ENCODE results near the gene PRR5. TPM values are rescaled to one million over a fixed set of nuclear protein-coding genes. Genes with fewer than 3 reads are reported as not detected.

The PRR5 gene
- total and polyA plus RNA-seq, 2 donors (not counting 1 experiment from before 2014, with no cell fraction given): 18.4 to 36.1 TPM

DNA sequence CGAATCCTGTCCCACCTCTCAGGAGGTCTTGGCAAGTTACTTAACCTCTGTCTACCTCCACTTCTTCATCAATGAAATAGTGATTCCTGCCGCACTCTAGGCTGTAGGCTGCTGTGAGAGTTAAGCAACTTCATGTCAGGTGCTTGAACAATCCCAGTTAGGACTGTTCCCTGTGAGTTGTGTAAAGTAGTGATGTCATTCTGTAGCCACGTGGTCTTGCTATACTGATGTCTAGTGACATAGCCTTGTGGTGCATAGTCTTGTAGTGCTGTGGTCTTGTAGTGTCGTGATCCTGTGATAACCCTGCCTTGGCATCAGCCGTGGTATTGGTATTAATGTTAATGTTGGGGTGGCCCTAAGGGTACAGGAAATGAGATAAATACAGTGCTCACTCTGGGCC is 30.3 kb upstream of the PRR5 start:
- no peaks in the 10 kb centered on the region for H4K20me1 ChIP-seq (ENCODE audit: control insufficient read depth, insufficient read depth, low read length, poor library complexity, severe bottlenecking)
- Mint-ChIP-seq H3K4me3 (no peak overlapping the region), H3K4me1 (peaks cover 15% of the 10 kb centered on the region), H3K27me3 (peaks cover 29% of the 10 kb centered on the region), H3K27ac (no peak overlapping the region), H3K9me3 (ENCODE audit: insufficient read depth) (no peaks in the 10 kb centered on the region)
- ChIA-PET POLR2A (no interaction called here), CTCF (interaction anchor here (2.2 kb wide), 1 partner anchor 13 kb away, joined by 6 read pairs; no protein-coding TSS in a partner anchor)
- 51% methylated on average over 3 of the region's 5 CpGs for WGBS (ENCODE audit: insufficient coverage)
- ATAC-seq (ENCODE audit: low read depth): no peak
- no peak overlapping the region for H3K9ac ChIP-seq (ENCODE audit: low read length)
- DNase-seq: no peak
- H3K4me3 ChIP-seq (ENCODE audit: control extremely low read depth in 1 of 5, extremely low read depth in 1 of 5, insufficient read depth in 1 of 5, low read depth in 2 of 5, low read length in 4 of 5): no peak overlapping the region
- TF ChIP-seq, protein P1, sequence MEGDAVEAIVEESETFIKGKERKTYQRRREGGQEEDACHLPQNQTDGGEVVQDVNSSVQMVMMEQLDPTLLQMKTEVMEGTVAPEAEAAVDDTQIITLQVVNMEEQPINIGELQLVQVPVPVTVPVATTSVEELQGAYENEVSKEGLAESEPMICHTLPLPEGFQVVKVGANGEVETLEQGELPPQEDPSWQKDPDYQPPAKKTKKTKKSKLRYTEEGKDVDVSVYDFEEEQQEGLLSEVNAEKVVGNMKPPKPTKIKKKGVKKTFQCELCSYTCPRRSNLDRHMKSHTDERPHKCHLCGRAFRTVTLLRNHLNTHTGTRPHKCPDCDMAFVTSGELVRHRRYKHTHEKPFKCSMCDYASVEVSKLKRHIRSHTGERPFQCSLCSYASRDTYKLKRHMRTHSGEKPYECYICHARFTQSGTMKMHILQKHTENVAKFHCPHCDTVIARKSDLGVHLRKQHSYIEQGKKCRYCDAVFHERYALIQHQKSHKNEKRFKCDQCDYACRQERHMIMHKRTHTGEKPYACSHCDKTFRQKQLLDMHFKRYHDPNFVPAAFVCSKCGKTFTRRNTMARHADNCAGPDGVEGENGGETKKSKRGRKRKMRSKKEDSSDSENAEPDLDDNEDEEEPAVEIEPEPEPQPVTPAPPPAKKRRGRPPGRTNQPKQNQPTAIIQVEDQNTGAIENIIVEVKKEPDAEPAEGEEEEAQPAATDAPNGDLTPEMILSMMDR (IDR thresholded peaks at IDR 0.05): no peak
- peaks cover 0 to 11% (median 0%) of the 10 kb centered on the region in 3 donors for H3K9me3 ChIP-seq (ENCODE audit: control extremely low read depth in 1 of 3, control insufficient read depth in 2 of 3, insufficient read depth in 1 of 3, low read length in 2 of 3)
- H2AFZ ChIP-seq (ENCODE audit: insufficient read depth, low read depth, low read length, poor library complexity, severe bottlenecking): no peak overlapping the region
- no peaks in the 10 kb centered on the region for H3K79me2 ChIP-seq (ENCODE audit: control insufficient read depth, insufficient read depth, low read length)
- no peak overlapping the region for H3K27ac ChIP-seq (ENCODE audit: low read length in 2 of 2)
- no peak overlapping the region for H3K4me2 ChIP-seq (replicated peaks; ENCODE audit: low read depth, low read length, poor library complexity, severe bottlenecking)
- no peaks in the 10 kb centered on the region for H3K36me3 ChIP-seq (replicated peaks in 1 of 2; ENCODE audit: control extremely low read depth in 1 of 2, control insufficient read depth in 1 of 2, extremely low read depth in 1 of 2, insufficient read depth in 2 of 2, low read length in 1 of 2)
- H3K4me1 ChIP-seq (ENCODE audit: control insufficient read depth in 2 of 2, insufficient read depth in 2 of 2, low read length in 2 of 2): peaks cover 17 to 19% of the 10 kb centered on the region in 2 donors
- peaks cover 0 to 37% (median 11%) of the 10 kb centered on the region in 4 experiments for H3K27me3 ChIP-seq (replicated peaks in 1 of 4; ENCODE audit: control extremely low read depth in 1 of 4, control insufficient read depth in 3 of 4, insufficient read depth in 4 of 4, low read length in 3 of 4)
- intact Hi-C loops (cut with micrococcal nuclease): no loop called here

DNA sequence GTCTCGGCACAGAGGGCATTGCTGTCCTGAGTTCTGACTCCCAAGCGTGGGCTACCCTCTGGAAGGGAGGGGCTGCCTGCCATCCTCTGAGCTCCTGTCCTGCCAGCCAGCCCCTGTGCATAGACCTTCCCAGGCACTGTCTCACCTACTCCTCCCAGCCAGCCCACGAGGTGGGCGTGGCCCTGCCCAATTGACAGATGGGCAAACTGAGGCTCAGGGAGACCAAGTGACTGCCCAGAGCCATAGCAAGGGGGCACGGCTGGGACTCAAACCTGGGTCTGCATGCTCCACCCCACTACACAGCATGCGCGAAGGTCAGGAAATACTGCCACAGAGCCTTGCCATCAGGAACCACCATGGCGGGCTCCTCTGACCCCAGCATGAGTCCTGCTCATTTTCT is 29.4 kb upstream of the PRR5 start:
- ChIA-PET CTCF (no interaction called here), POLR2A (no interaction called here)
- Histone ChIP-seq H2AFZ (ENCODE audit: insufficient read depth, low read depth, low read length, poor library complexity, severe bottlenecking) (no peak overlapping the region), H3K79me2 (ENCODE audit: control insufficient read depth, insufficient read depth, low read length) (no peaks in the 10 kb centered on the region), H3K9me3 (ENCODE audit: control extremely low read depth in 1 of 3, control insufficient read depth in 2 of 3, insufficient read depth in 1 of 3, low read length in 2 of 3) (peaks cover 0 to 13% (median 0%) of the 10 kb centered on the region in 3 donors), H3K27me3 (replicated peaks in 1 of 4; ENCODE audit: control extremely low read depth in 1 of 4, control insufficient read depth in 3 of 4, insufficient read depth in 4 of 4, low read length in 3 of 4) (peaks cover 0 to 43% (median 15%) of the 10 kb centered on the region in 4 experiments), H3K9ac (ENCODE audit: low read length) (no peak overlapping the region), H3K4me1 (ENCODE audit: control insufficient read depth in 2 of 2, insufficient read depth in 2 of 2, low read length in 2 of 2) (peaks cover 26 to 27% of the 10 kb centered on the region in 2 donors), H3K27ac (ENCODE audit: low read length in 2 of 2) (no peak overlapping the region), H4K20me1 (ENCODE audit: control insufficient read depth, insufficient read depth, low read length, poor library complexity, severe bottlenecking) (no peaks in the 10 kb centered on the region), H3K4me2 (replicated peaks; ENCODE audit: low read depth, low read length, poor library complexity, severe bottlenecking) (no peak overlapping the region), H3K4me3 (ENCODE audit: control extremely low read depth in 1 of 5, extremely low read depth in 1 of 5, insufficient read depth in 1 of 5, low read depth in 2 of 5, low read length in 4 of 5) (no peak overlapping the region), H3K36me3 (replicated peaks in 1 of 2; ENCODE audit: control extremely low read depth in 1 of 2, control insufficient read depth in 1 of 2, extremely low read depth in 1 of 2, insufficient read depth in 2 of 2, low read length in 1 of 2) (no peaks in the 10 kb centered on the region)
- H3K27ac Mint-ChIP-seq: no peak overlapping the region
- TF ChIP-seq EZH2 (IDR thresholded peaks at IDR 0.05; ENCODE audit: borderline replicate concordance, insufficient read depth, low read depth, low read length, poor library complexity, severe bottlenecking): no peak
- TF ChIP-seq, protein P1 (IDR thresholded peaks at IDR 0.05): no peak
- ATAC-seq (ENCODE audit: low read depth) (no peak), DNase-seq (no peak)
- intact Hi-C loops (cut with micrococcal nuclease): no loop called here
- peaks cover 18% of the 10 kb centered on the region for H3K4me1 Mint-ChIP-seq
- H3K4me3 Mint-ChIP-seq: no peak overlapping the region
- H3K27me3 Mint-ChIP-seq: peaks cover 29% of the 10 kb centered on the region
- no peaks in the 10 kb centered on the region for H3K9me3 Mint-ChIP-seq (ENCODE audit: insufficient read depth)
- 92% methylated on average over 8 of the region's 8 CpGs for WGBS (ENCODE audit: insufficient coverage)

Data from B cell (primary cell).